ENCODE results near the gene HES1.

DNA sequence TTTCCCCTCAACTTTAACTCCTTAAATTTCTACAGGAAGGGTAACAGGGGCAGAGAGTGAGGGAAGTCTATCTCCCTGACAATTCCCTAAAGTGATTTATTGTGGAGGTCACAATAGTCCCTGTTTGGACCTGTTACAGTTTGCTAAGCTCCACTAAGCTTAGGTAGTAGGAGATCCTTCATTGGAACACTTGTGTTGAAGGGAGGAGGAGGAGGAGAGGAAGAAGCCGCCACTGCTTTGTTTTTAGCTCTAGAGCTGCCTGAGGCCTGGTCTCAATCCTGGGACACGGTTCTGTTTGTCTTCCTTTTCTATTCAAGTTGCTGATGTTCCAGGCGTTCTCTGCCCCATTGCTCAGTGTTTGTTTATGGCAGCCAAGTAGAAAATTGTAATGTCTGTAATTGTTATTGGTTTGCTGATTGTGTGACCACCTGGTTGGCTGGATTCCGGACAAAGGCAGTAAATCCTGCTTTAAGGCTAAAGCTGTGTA is 48.4 kb downstream of the HES1 start:
- TF ChIP-seq, protein P1, sequence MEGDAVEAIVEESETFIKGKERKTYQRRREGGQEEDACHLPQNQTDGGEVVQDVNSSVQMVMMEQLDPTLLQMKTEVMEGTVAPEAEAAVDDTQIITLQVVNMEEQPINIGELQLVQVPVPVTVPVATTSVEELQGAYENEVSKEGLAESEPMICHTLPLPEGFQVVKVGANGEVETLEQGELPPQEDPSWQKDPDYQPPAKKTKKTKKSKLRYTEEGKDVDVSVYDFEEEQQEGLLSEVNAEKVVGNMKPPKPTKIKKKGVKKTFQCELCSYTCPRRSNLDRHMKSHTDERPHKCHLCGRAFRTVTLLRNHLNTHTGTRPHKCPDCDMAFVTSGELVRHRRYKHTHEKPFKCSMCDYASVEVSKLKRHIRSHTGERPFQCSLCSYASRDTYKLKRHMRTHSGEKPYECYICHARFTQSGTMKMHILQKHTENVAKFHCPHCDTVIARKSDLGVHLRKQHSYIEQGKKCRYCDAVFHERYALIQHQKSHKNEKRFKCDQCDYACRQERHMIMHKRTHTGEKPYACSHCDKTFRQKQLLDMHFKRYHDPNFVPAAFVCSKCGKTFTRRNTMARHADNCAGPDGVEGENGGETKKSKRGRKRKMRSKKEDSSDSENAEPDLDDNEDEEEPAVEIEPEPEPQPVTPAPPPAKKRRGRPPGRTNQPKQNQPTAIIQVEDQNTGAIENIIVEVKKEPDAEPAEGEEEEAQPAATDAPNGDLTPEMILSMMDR (IDR thresholded peaks at IDR 0.05) = no peak
- no peak for TF ChIP-seq POLR2AphosphoS5 (IDR thresholded peaks at IDR 0.05)
- TF ChIP-seq POLR2A (IDR thresholded peaks at IDR 0.05) = no peak
- no peak for TF ChIP-seq EP300 (IDR thresholded peaks at IDR 0.05)
